Aorta (tissue), 5 donors: Measurements from ENCODE around the gene PDS5A. TPM values are rescaled to one million over a fixed set of nuclear protein-coding genes. Genes with fewer than 3 reads are reported as not detected.
"Not testable (repeated sequence)": the region's sequence is repeated elsewhere in the genome, so short reads cannot be mapped to it uniquely, and the experiment has no call there.

Experiments
- ATAC-seq: fragments of 200-7000 bp; cut with Tn5 transposase; one replicate; pipeline ENCODE4 v1.9.1; 2022; ENCODE audit warnings: moderate library complexity; ENCODE audit not compliant: low FRiP score
- DNase-seq, 2 donors: peaks; one replicate each; pipeline ENCODE4 v3.0.0-alpha.2; 2020
- H3K27ac ChIP-seq, 2 donors: one replicate each; pipeline ENCODE4 v1.5.1; 2013; ENCODE audit warnings: low read length in 2 of 2, mild to moderate bottlenecking in 2 of 2, moderate library complexity in 2 of 2, control low read depth in 1 of 2, inconsistent platforms in 1 of 2, low read depth in 1 of 2
- H3K27me3 ChIP-seq, 2 donors: one replicate each; pipeline ENCODE4 v1.6.1; 2013; ENCODE audit warnings: control low read depth in 1 of 2, low read length in 1 of 2, mild to moderate bottlenecking in 1 of 2, moderate library complexity in 1 of 2; ENCODE audit not compliant: insufficient read depth in 2 of 2, control insufficient read depth in 1 of 2
- H3K36me3 ChIP-seq, 2 donors: one replicate each; pipeline ENCODE4 v1.6.1; 2013; ENCODE audit warnings: control low read depth in 1 of 2, low read length in 1 of 2, mild to moderate bottlenecking in 1 of 2; ENCODE audit not compliant: insufficient read depth in 2 of 2, control insufficient read depth in 1 of 2
- H3K4me1 ChIP-seq, 2 donors: one replicate each; pipeline ENCODE4 v1.6.1; 2013; ENCODE audit warnings: low read length in 2 of 2, control low read depth in 1 of 2, mild to moderate bottlenecking in 1 of 2, moderate library complexity in 1 of 2; ENCODE audit not compliant: insufficient read depth in 2 of 2, control insufficient read depth in 1 of 2
- H3K4me3 ChIP-seq, 2 donors: one replicate each; pipeline ENCODE4 v1.5.1; 2013; ENCODE audit warnings: low read length in 2 of 2, control low read depth in 1 of 2, mild to moderate bottlenecking in 1 of 2
- H3K9me3 ChIP-seq: one replicate; pipeline ENCODE4 v1.6.1; 2013; ENCODE audit warnings: mild to moderate bottlenecking, low read length; ENCODE audit not compliant: control insufficient read depth
- WGBS, 2 donors: extraction: QIAGEN DNeasy Blood & Tissue Kit; methylation state at CpG; one replicate each; pipeline ENCODE4 v1.1.7; 2013; 5-methylcytosine and 5-hydroxymethylcytosine counted together
- intact Hi-C, 2 donors: fragments of 100-400 bp; cut with DNase I; formaldehyde crosslinking; loops; one replicate each; pipeline versions ENCODE4 v1.14.2 to v1.15.0; 2022
- long read RNA-seq, 2 donors: library from polyadenylated mRNA; unstranded; transcript quantifications; one replicate each; pipeline ENCODE4 v2.0.0, GENCODE V29; 2020 to 2021
- polyA plus RNA-seq, 2 donors: library from polyadenylated mRNA; stranded (reverse); fragments of 200-250 nt; gene quantifications; one replicate each; pipeline ENCODE4 v1.2.3, GENCODE V29; 2013
- total RNA-seq, 2 donors: library from RNA; stranded (reverse); fragmentation: NEBNext Ultra II Directional; extraction: Animal tissue kit (Norgen Biotek cat#: 25700); gene quantifications; one replicate each; pipeline ENCODE4 v1.2.1, GENCODE V29; 2021
- donor health status: healthy with polysubstance abuse.
- donor health status: Bipolar disorder and iron deficiency.
- donor health status: DM: no; HTN: no; CAD: no.
- donor health status: DM: no; HTN: no; CAD: no.
- donor health status: DM: yes; HTN: yes; CAD: no.

PDS5A gene
- total RNA-seq (10 to 100 TPM; 50.9 to 73.3 TPM), polyA plus RNA-seq (10 to 100 TPM; 13.8 TPM)
- long read RNA-seq, donor 1, partial matches to known transcripts, result 4 of 11 reads
- long read RNA-seq, donor 1, other reads (novel, unspliced or antisense), result 7 of 11 reads
- long read RNA-seq, donor 2, full-length matches to known transcripts, result 14 of 42 reads
- long read RNA-seq, donor 2, partial matches to known transcripts, result 8 of 42 reads
- long read RNA-seq, donor 2, other reads (novel, unspliced or antisense), result 20 of 42 reads

- Histone ChIP-seq H3K4me1 (no peaks in the 10 kb centered on the region), H3K27me3 (no peaks in the 10 kb centered on the region), H3K27ac (peak within 1 kb of the TSS; percentile 31 to 77), H3K36me3 (no peaks in the 10 kb centered on the region), H3K4me3 (peak within 1 kb of the TSS; percentile 81 to 94), H3K9me3 (no peaks in the 10 kb centered on the region)
- peak; percentile 92 to 95 for DNase-seq
- 1% methylated on average over 38 to 117 of the region's 117 CpGs for WGBS, 2 donors
- intact Hi-C loops, result loop anchor here (1.0 to 10.0 kb wide), 6 partner anchors 63 to 519 kb away; partner anchors contain the start of genes LIAS (in 1 of the 2), RPL9 (in 1 of the 2) and UBE2K (in 1 of the 2)
- peak; percentile 95 for ATAC-seq
These were observed at the start of gene PDS5A for GRCh38 chr4:39977489-39978377. PDS5A (minus strand) TSS chr4:39977911; CDS start chr4:39976577, 1,334 bp downstream.

- H3K4me1 ChIP-seq, H3K9me3 ChIP-seq, intact Hi-C loops, H3K27ac ChIP-seq, H3K4me3 ChIP-seq, H3K36me3 ChIP-seq, DNase-seq, ATAC-seq, H3K27me3 ChIP-seq: not testable (repeated sequence)
- WGBS, 2 donors, result 94% methylated on average over 7 of the region's 7 CpGs; no CpG with 5 or more reads in 1 of the 2 donors
These were observed 46.3 kb upstream of the PDS5A start for GRCh38 chr4:40024049-40024448.

- intact Hi-C loops, DNase-seq, H3K27me3 ChIP-seq, H3K27ac ChIP-seq, H3K4me3 ChIP-seq, H3K36me3 ChIP-seq, ATAC-seq, H3K9me3 ChIP-seq, H3K4me1 ChIP-seq: not testable (repeated sequence)
- WGBS, 2 donors, result 92 to 95% methylated on average over 7 of the region's 7 CpGs
These were observed 43.4 kb upstream of the PDS5A start for GRCh38 chr4:40021116-40021515.

GRCh38 chr4:40020221-40020620, 42.5 kb upstream of the PDS5A start:
- H3K27ac ChIP-seq, result no peak overlapping the region
- 90 to 95% methylated on average over 15 of the region's 15 CpGs for WGBS, 2 donors
- no peaks in the 10 kb centered on the region for H3K4me1 ChIP-seq
- no peaks in the 10 kb centered on the region for H3K27me3 ChIP-seq
- intact Hi-C loops, result no loop called here
- no peak overlapping the region for H3K4me3 ChIP-seq
- ATAC-seq, result no peak
- no peaks in the 10 kb centered on the region for H3K9me3 ChIP-seq
- no peak for DNase-seq
- H3K36me3 ChIP-seq, result no peaks in the 10 kb centered on the region

GRCh38 chr4:40016007-40016406, 38.3 kb upstream of the PDS5A start:
- Histone ChIP-seq H3K9me3 (no peaks in the 10 kb centered on the region), H3K36me3 (no peaks in the 10 kb centered on the region), H3K4me1 (no peaks in the 10 kb centered on the region), H3K27ac (no peak overlapping the region), H3K27me3 (no peaks in the 10 kb centered on the region), H3K4me3 (no peak overlapping the region)
- WGBS, 2 donors, result 74 to 80% methylated on average over 2 of the region's 2 CpGs
- DNase-seq, result no peak
- intact Hi-C loops, result no loop called here
- ATAC-seq, result no peak

DNA sequence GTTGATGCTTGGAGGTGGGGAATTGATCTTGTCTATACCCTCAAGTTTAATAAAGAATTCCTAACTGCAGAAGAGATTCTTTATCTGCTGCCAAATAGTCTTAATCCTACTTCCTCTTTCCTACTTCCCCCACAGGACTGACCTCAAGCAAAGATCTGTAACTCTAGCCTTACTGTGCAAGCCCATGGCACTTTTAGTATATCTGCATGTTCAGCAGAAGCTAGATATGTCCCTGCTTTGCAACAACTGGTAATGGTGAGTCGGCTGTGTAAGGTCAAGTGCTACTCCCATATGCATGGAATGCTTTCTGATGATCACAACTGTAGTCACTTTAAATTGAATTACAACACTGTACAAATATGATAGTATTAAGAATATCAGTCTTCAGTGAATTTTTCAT, 26.3 kb upstream of the PDS5A start:
- H3K27me3 ChIP-seq, result no peaks in the 10 kb centered on the region
- no peaks in the 10 kb centered on the region for H3K36me3 ChIP-seq
- no peaks in the 10 kb centered on the region for H3K4me1 ChIP-seq
- H3K9me3 ChIP-seq, result no peaks in the 10 kb centered on the region
- 82 to 89% methylated on average over 1 of the region's 1 CpG for WGBS, 2 donors
- ATAC-seq, result peak; percentile 46
- H3K27ac ChIP-seq, result no peak overlapping the region
- intact Hi-C loops, result no loop called here
- DNase-seq, result no peak
- no peak overlapping the region for H3K4me3 ChIP-seq

- DNase-seq (no peak), ATAC-seq (no peak)
- Histone ChIP-seq H3K4me3 (no peak overlapping the region), H3K36me3 (no peaks in the 10 kb centered on the region), H3K27me3 (no peaks in the 10 kb centered on the region), H3K27ac (no peak overlapping the region), H3K9me3 (no peaks in the 10 kb centered on the region), H3K4me1 (no peaks in the 10 kb centered on the region)
- WGBS, 2 donors, result 81 to 90% methylated on average over 6 of the region's 6 CpGs
- intact Hi-C loops, result no loop called here
These were observed 23.0 kb upstream of the PDS5A start for GRCh38 chr4:40000711-40001110.

DNA sequence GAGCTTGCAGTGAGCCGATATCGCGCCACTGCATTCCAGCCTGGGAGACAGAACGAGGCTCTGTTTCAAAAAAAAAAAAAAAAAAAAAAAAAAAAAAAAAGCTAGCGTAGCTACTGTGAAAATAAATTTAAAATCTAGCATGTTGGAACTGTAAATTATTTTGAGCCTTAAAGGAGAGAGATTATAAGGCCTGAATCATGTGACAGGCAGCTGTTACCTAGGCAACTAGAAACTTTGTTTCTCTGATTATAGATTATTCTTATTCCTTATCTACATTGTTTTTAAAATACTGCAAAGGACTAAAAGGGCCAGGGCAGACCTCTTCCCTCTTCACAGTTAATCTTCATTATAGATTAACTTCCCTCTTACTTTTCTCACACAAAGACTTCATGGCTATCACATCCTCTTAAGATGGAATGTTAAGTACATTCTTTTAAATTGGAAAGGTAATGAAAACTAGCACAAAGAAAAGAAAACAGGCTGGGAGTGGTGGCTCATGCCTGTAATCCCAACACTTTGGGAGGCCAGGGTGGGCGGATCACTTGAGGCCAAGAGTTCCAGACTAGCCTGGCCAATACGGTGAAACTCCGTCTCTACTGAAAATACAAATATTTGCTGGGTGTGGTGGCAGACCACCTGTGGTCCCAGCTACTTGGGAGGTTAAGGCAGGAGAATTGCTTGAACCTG, 21.1 kb upstream of the PDS5A start:
- no peak overlapping the region for H3K27ac ChIP-seq
- H3K27me3 ChIP-seq, result no peaks in the 10 kb centered on the region
- no peak for ATAC-seq
- 74 to 75% methylated on average over 8 of the region's 8 CpGs for WGBS, 2 donors
- H3K4me3 ChIP-seq, result no peak overlapping the region
- intact Hi-C loops, result no loop called here
- H3K9me3 ChIP-seq, result no peaks in the 10 kb centered on the region
- no peak for DNase-seq
- no peaks in the 10 kb centered on the region for H3K36me3 ChIP-seq
- H3K4me1 ChIP-seq, result no peaks in the 10 kb centered on the region
